LNCaP clone FGC (cell line): ENCODE results near the gene MYADML2.
"Not testable (repeated sequence)": the region's sequence is repeated elsewhere in the genome, so short reads cannot be mapped to it uniquely, and the experiment has no call there.

ENCODE experiments used
- DNase-seq: peaks from one replicate; pipeline ENCODE4 v3.0.0-alpha.2; 2011; ENCODE audit warnings: low read depth
- H3K4me3 ChIP-seq: 2 replicates; pipeline ENCODE4 v1.5.1; 2011; ENCODE audit warnings: mild to moderate bottlenecking, low read depth, low read length, control low read depth
- CTCF ChIP-seq: IDR thresholded peaks from 2 replicates; pipeline ENCODE4 v1.5.1; 2012; ENCODE audit warnings: mild to moderate bottlenecking; ENCODE audit not compliant: control insufficient read depth, insufficient read depth; ENCODE audit errors: extremely low read depth

The MYADML2 gene

GRCh38 chr17:81983639-81984373 is 36.8 kb upstream of the MYADML2 start:
- no peak for TF ChIP-seq CTCF
- DNase-seq = no peak
- H3K4me3 ChIP-seq = no peak overlapping the region

GRCh38 chr17:81983011-81983638 is 36.1 kb upstream of the MYADML2 start:
- TF ChIP-seq CTCF = no peak
- no peak for DNase-seq
- no peak overlapping the region for H3K4me3 ChIP-seq

GRCh38 chr17:81981511-81981910 is 34.5 kb upstream of the MYADML2 start:
- not testable (repeated sequence) for DNase-seq, H3K4me3 ChIP-seq

- H3K4me3 ChIP-seq = no peak overlapping the region
- no peak for DNase-seq
- TF ChIP-seq CTCF = no peak
These were observed 33.8 kb upstream of the MYADML2 start for GRCh38 chr17:81980707-81981343.

GRCh38 chr17:81980122-81980521 is 33.1 kb upstream of the MYADML2 start:
- H3K4me3 ChIP-seq = no peak overlapping the region
- TF ChIP-seq CTCF = no peak
- no peak for DNase-seq

GRCh38 chr17:81978524-81979298 is 31.7 kb upstream of the MYADML2 start:
- TF ChIP-seq CTCF = no peak
- H3K4me3 ChIP-seq = peak overlapping the region; percentile 85
- no peak for DNase-seq
